A549 (cell line): ENCODE measurements around the gene POLR2L. TPM values are rescaled to one million over a fixed set of nuclear protein-coding genes. Genes with fewer than 3 reads are reported as not detected.

Experiments
- ATAC-seq, 2 experiments: fragments of 200-7000 bp in 1 of 2; fragments of >200 bp in 1 of 2; cut with Nextera tagmentation in 1 of 2; cut with Tn5 transposase in 1 of 2; 3 replicates each; pipeline versions ENCODE4 v1.8.0 to v1.9.1; 2018 to 2020; ENCODE audit warnings: mild to moderate bottlenecking in 1 of 2, moderate library complexity in 1 of 2
- CTCF ChIA-PET: fragments of 300-600 bp; sonication (Branson Sonifier 250); formaldehyde crosslinking; extraction: SDS; loops from one replicate; lab custom pipeline; 2021; ENCODE audit warnings: antibody characterized with exemption, inconsistent platforms; lab: Yijun Ruan, JAX
- POLR2A ChIA-PET: fragments of 350-600 bp; formaldehyde crosslinking; extraction: SDS; loops from one replicate; lab custom pipeline; 2021; ENCODE audit warnings: antibody characterized with exemption, inconsistent platforms; lab: Yijun Ruan, JAX
- DNase-seq, 2 experiments: peaks; one replicate each; pipeline versions ENCODE4 v3.0.0 to v3.0.0-alpha.2; 2011 to 2016; ENCODE audit warnings: low read depth in 1 of 2, low spot score in 1 of 2
- FAIRE-seq: peaks from 2 replicates; lab custom pipeline; 2011; peaks lifted over from hg19 to GRCh38; lab: Jason Lieb, UNC
- H3K27ac ChIP-seq, 2 experiments: fragments of >200 bp; sonication (Bioruptor Twin); formaldehyde crosslinking; 3 replicates each; pipeline ENCODE4 v1.5.1; 2016 to 2017
- H3K4me1 ChIP-seq: fragments of >200 bp; sonication (Bioruptor Twin); formaldehyde crosslinking; 3 replicates; pipeline ENCODE4 v1.6.1; 2016
- H3K4me2 ChIP-seq: fragments of >200 bp; sonication (Bioruptor Twin); formaldehyde crosslinking; 3 replicates; pipeline ENCODE4 v1.6.1; 2016
- H3K4me3 ChIP-seq: fragments of >200 bp; sonication (Bioruptor Twin); formaldehyde crosslinking; 3 replicates; pipeline ENCODE4 v1.5.1; 2016
- H3K9me3 ChIP-seq: fragments of >200 bp; sonication (Bioruptor Twin); formaldehyde crosslinking; 3 replicates; pipeline ENCODE4 v1.6.1; 2016
- BHLHE40 ChIP-seq: IDR thresholded peaks from 2 replicates; pipeline ENCODE4 v1.6.1; 2012; ENCODE audit warnings: low read depth, low read length, inconsistent platforms
- CBX2 ChIP-seq: fragments of 200-600 bp; sonication (generic); IDR thresholded peaks from 2 replicates; pipeline ENCODE4 v1.6.1; 2016; ENCODE audit warnings: low read depth, mild to moderate bottlenecking, borderline replicate concordance
- CEBPB ChIP-seq, 2 experiments: fragments of >200 bp in 1 of 2; sonication (Bioruptor Twin) in 1 of 2; formaldehyde crosslinking in 1 of 2; IDR thresholded peaks; 2 replicates each; pipeline ENCODE4 v1.6.1; 2012 to 2016
- FOSL2 ChIP-seq, 2 experiments: fragments of 450-650 bp in 1 of 2; fragments of >200 bp in 1 of 2; sonication (Bioruptor Twin) in 1 of 2; formaldehyde crosslinking; IDR thresholded peaks; 2 replicates each; pipeline versions ENCODE4 v1.5.0 to v1.6.1; 2016 to 2020; ENCODE audit warnings: mild to moderate bottlenecking in 1 of 2, moderate library complexity in 1 of 2
- FOXS1 ChIP-seq: fragments of 250-450 bp; sonication (Bioruptor Pico); IDR thresholded peaks from 2 replicates; pipeline ENCODE4 v1.5.0; 2020; ENCODE audit warnings: mild to moderate bottlenecking, moderate library complexity
- HDAC2 ChIP-seq: fragments of 200-600 bp; sonication (generic); IDR thresholded peaks from 2 replicates; pipeline ENCODE4 v1.6.1; 2016
- HEYL ChIP-seq: fragments of 250-450 bp; sonication (Bioruptor Pico); IDR thresholded peaks from 2 replicates; pipeline ENCODE4 v1.8.0; 2021; ENCODE audit warnings: mild to moderate bottlenecking, moderate library complexity
- HOXA7 ChIP-seq: fragments of 250-450 bp; sonication (Bioruptor Pico); IDR thresholded peaks from 2 replicates; pipeline ENCODE4 v1.5.0; 2020; ENCODE audit warnings: mild to moderate bottlenecking, moderate library complexity
- MAFK ChIP-seq: fragments of 450-650 bp; IDR thresholded peaks from 2 replicates; pipeline ENCODE4 v1.6.1; 2014; ENCODE audit not compliant: partially characterized antibody
- MAZ ChIP-seq: fragments of 150-350 bp; IDR thresholded peaks from 2 replicates; pipeline ENCODE4 v1.6.1; 2014; ENCODE audit warnings: antibody characterized with exemption, low read depth, low read length, borderline replicate concordance
- NPAS2 ChIP-seq: fragments of 250-450 bp; sonication (Bioruptor Pico); IDR thresholded peaks from 2 replicates; pipeline ENCODE4 v1.8.0; 2022; ENCODE audit warnings: mild to moderate bottlenecking, moderate library complexity, borderline replicate concordance
- PHF8 ChIP-seq: fragments of 200-600 bp; sonication (generic); IDR thresholded peaks from 2 replicates; pipeline ENCODE4 v1.6.1; 2016; ENCODE audit warnings: low read depth, mild to moderate bottlenecking, antibody characterized with exemption, moderate library complexity, borderline replicate concordance
- POLR2AphosphoS2 ChIP-seq: conservative IDR thresholded peaks from 2 replicates; pipeline ENCODE4 v1.6.1; 2012; ENCODE audit warnings: low read length, improper control_type of control experiment, inconsistent platforms
- RAD21 ChIP-seq, 2 experiments: fragments of >200 bp in 1 of 2; sonication (Bioruptor Twin) in 1 of 2; formaldehyde crosslinking in 1 of 2; IDR thresholded peaks in 1 of 2; conservative IDR thresholded peaks in 1 of 2; 2 replicates in 1 of 2; 3 replicates in 1 of 2; pipeline ENCODE4 v1.6.1; 2012 to 2018; ENCODE audit warnings: inconsistent platforms in 1 of 2
- RCOR1 ChIP-seq: fragments of 150-350 bp; IDR thresholded peaks from 2 replicates; pipeline ENCODE4 v1.6.1; 2014; ENCODE audit warnings: antibody characterized with exemption, low read length, low read depth
- RNF2 ChIP-seq: fragments of 200-600 bp; sonication (generic); IDR thresholded peaks from 2 replicates; pipeline ENCODE4 v1.6.1; 2016; ENCODE audit warnings: low read depth, mild to moderate bottlenecking, antibody characterized with exemption, moderate library complexity, borderline replicate concordance
- TFCP2L1 ChIP-seq: fragments of 250-450 bp; sonication (Bioruptor Pico); IDR thresholded peaks from 2 replicates; pipeline ENCODE4 v1.5.0; 2021; ENCODE audit warnings: mild to moderate bottlenecking
- WGBS: methylation state at CpG from one replicate; pipeline ENCODE4 v1.1.6; 2017; ENCODE audit errors: missing lambda C conversion rate; 5-methylcytosine and 5-hydroxymethylcytosine counted together
- polyA plus RNA-seq, 4 experiments: library from polyadenylated mRNA; depleted of rRNA in 3 of 4; stranded (reverse); fragments of >200 nt; fragmentation: RNase III in 1 of 4; extraction: RNeasy Plus Mini Kit Qiagen cat#74134 plus additional on column Dnase treatment in 1 of 4; gene quantifications; 2 replicates in 3 of 4; 3 replicates in 1 of 4; pipeline ENCODE4 v1.2.3, GENCODE V29; 2011 to 2017
- TF ChIP-seq, protein P1 (sequence below): fragments of 250-450 bp; sonication (Bioruptor Pico); IDR thresholded peaks from 2 replicates; pipeline ENCODE4 v1.5.0; 2020; ENCODE audit warnings: low read depth, mild to moderate bottlenecking, moderate library complexity
- TF ChIP-seq, protein P2 (sequence below): fragments of >200 bp; sonication (Bioruptor Twin); formaldehyde crosslinking; IDR thresholded peaks from 3 replicates; pipeline ENCODE4 v1.5.1; 2016
- TF ChIP-seq, protein P3 (sequence below): fragments of 200-600 bp; sonication (generic); IDR thresholded peaks from 2 replicates; pipeline ENCODE4 v1.6.1; 2016; ENCODE audit warnings: antibody characterized with exemption, mild to moderate bottlenecking, moderate library complexity
- TF ChIP-seq, protein P4 (sequence below): fragments of >200 bp; sonication (Bioruptor Twin); formaldehyde crosslinking; IDR thresholded peaks from 3 replicates; pipeline ENCODE4 v1.6.1; 2016
- TF ChIP-seq, protein P5 (sequence below): fragments of >200 bp; sonication (Bioruptor Twin); formaldehyde crosslinking; IDR thresholded peaks from 2 replicates; pipeline ENCODE4 v1.6.1; 2016

Gene POLR2L
- polyA plus RNA-seq, 2 of the 4 experiments (the other 2 are of a cell fraction): 140 to 773 TPM

DNA sequence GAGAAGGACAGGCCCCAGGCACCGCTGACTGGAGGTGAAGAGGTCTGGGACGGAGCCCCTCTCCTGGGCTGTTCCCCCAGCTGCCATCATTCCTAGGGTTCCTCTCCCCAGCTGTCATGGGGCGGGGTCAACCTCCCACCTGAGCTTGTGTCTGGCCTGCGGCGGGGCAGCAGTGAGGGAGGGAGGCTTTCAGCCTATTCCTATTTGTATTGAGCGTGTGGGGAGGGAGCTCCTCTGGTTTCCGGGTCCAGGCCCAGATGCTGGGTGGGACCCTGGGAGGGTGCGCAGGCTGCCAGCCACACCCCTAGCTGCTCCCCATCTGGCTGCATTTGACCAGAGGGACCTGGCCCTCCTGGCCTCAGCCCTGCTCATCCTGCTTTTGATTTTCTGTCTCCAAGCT, 14.1 kb upstream of the POLR2L start:
- Histone ChIP-seq H3K27ac (no peak overlapping the region), H3K9me3 (no peaks in the 10 kb centered on the region), H3K4me1 (peaks cover 40% of the 10 kb centered on the region), H3K4me2 (no peak overlapping the region), H3K4me3 (no peak overlapping the region)
- CTCF ChIA-PET: interaction anchor here (3.2 to 9.0 kb wide), 4 partner anchors 9 to 195 kb away, joined by 10 to 37 read pairs (median 23); no protein-coding TSS in a partner anchor
- FAIRE-seq (no peak), DNase-seq (no peak), ATAC-seq (no peak)
- POLR2A ChIA-PET: interaction anchor here (1.1 to 1.4 kb wide), 2 partner anchors 13 to 198 kb away, joined by 3 to 5 read pairs; partner anchors contain the start of gene TSPAN4
- 83% methylated on average over 7 of the region's 8 CpGs for WGBS
- TF ChIP-seq HOXA7 (CRISPR knock-in tag) (no peak), HDAC2 (no peak), PHF8 (no peak), MAFK (no peak), RCOR1 (no peak), RAD21 (conservative IDR thresholded peaks at IDR 0.05 in 1 of 2, IDR thresholded peaks at IDR 0.05 in 1 of 2) (no peak), NPAS2 (CRISPR knock-in tag) (no peak), FOXS1 (CRISPR knock-in tag) (no peak), CBX2 (no peak)
- TF ChIP-seq, protein P1, sequence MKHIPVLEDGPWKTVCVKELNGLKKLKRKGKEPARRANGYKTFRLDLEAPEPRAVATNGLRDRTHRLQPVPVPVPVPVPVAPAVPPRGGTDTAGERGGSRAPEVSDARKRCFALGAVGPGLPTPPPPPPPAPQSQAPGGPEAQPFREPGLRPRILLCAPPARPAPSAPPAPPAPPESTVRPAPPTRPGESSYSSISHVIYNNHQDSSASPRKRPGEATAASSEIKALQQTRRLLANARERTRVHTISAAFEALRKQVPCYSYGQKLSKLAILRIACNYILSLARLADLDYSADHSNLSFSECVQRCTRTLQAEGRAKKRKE (CRISPR knock-in tag): no peak
- TF ChIP-seq, all 56 proteins: peak for 0

DNA sequence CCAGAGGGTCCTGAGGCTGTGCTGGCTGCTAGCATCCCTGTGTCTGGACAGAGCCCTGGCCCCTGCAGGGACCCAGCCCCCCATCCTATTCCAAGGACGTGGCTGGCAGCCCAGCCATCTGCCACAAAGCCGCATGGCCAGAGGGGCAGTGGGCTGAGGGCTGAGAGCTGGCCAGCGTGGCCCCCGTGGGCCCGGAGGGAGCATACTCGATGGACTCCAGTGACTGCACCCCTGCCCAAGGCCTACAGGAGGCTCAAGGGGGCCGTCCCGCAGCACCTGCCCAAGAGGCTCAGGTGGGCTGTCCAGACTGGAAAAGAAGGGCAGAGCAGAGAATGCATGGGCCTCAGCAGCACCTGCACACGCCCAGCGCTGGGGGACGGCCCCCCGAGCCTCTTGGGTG, 13.5 kb upstream of the POLR2L start:
- DNase-seq (no peak), FAIRE-seq (no peak), ATAC-seq (no peak)
- ChIA-PET POLR2A (interaction anchor here (1.4 kb wide), 1 partner anchor 12 kb away, joined by 5 read pairs; the partner anchor contains the start of gene TSPAN4), CTCF (interaction anchor here (3.2 to 9.0 kb wide), 4 partner anchors 9 to 195 kb away, joined by 10 to 37 read pairs (median 23); no protein-coding TSS in a partner anchor)
- 89% methylated on average over 8 of the region's 12 CpGs for WGBS
- H3K4me2 ChIP-seq: no peak overlapping the region
- H3K4me3 ChIP-seq: no peak overlapping the region
- TF ChIP-seq, protein P2, sequence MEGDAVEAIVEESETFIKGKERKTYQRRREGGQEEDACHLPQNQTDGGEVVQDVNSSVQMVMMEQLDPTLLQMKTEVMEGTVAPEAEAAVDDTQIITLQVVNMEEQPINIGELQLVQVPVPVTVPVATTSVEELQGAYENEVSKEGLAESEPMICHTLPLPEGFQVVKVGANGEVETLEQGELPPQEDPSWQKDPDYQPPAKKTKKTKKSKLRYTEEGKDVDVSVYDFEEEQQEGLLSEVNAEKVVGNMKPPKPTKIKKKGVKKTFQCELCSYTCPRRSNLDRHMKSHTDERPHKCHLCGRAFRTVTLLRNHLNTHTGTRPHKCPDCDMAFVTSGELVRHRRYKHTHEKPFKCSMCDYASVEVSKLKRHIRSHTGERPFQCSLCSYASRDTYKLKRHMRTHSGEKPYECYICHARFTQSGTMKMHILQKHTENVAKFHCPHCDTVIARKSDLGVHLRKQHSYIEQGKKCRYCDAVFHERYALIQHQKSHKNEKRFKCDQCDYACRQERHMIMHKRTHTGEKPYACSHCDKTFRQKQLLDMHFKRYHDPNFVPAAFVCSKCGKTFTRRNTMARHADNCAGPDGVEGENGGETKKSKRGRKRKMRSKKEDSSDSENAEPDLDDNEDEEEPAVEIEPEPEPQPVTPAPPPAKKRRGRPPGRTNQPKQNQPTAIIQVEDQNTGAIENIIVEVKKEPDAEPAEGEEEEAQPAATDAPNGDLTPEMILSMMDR: no peak
- TF ChIP-seq HEYL (CRISPR knock-in tag): no peak
- TF ChIP-seq, protein P3, sequence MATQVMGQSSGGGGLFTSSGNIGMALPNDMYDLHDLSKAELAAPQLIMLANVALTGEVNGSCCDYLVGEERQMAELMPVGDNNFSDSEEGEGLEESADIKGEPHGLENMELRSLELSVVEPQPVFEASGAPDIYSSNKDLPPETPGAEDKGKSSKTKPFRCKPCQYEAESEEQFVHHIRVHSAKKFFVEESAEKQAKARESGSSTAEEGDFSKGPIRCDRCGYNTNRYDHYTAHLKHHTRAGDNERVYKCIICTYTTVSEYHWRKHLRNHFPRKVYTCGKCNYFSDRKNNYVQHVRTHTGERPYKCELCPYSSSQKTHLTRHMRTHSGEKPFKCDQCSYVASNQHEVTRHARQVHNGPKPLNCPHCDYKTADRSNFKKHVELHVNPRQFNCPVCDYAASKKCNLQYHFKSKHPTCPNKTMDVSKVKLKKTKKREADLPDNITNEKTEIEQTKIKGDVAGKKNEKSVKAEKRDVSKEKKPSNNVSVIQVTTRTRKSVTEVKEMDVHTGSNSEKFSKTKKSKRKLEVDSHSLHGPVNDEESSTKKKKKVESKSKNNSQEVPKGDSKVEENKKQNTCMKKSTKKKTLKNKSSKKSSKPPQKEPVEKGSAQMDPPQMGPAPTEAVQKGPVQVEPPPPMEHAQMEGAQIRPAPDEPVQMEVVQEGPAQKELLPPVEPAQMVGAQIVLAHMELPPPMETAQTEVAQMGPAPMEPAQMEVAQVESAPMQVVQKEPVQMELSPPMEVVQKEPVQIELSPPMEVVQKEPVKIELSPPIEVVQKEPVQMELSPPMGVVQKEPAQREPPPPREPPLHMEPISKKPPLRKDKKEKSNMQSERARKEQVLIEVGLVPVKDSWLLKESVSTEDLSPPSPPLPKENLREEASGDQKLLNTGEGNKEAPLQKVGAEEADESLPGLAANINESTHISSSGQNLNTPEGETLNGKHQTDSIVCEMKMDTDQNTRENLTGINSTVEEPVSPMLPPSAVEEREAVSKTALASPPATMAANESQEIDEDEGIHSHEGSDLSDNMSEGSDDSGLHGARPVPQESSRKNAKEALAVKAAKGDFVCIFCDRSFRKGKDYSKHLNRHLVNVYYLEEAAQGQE: no peak
- TF ChIP-seq, protein P4, sequence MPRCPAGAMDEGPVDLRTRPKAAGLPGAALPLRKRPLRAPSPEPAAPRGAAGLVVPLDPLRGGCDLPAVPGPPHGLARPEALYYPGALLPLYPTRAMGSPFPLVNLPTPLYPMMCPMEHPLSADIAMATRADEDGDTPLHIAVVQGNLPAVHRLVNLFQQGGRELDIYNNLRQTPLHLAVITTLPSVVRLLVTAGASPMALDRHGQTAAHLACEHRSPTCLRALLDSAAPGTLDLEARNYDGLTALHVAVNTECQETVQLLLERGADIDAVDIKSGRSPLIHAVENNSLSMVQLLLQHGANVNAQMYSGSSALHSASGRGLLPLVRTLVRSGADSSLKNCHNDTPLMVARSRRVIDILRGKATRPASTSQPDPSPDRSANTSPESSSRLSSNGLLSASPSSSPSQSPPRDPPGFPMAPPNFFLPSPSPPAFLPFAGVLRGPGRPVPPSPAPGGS: no peak
- no peak for TF ChIP-seq RNF2
- TF ChIP-seq, protein P5, sequence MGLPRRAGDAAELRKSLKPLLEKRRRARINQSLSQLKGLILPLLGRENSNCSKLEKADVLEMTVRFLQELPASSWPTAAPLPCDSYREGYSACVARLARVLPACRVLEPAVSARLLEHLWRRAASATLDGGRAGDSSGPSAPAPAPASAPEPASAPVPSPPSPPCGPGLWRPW: no peak
- TF ChIP-seq TFCP2L1: no peak
- no peak for TF ChIP-seq POLR2AphosphoS2
- TF ChIP-seq CBX2: no peak
- no peak for TF ChIP-seq MAFK
- no peak for TF ChIP-seq HDAC2
- TF ChIP-seq, protein P1 (CRISPR knock-in tag): no peak
- no peak for TF ChIP-seq BHLHE40
- TF ChIP-seq FOSL2 (IDR thresholded peaks at IDR 0.05): no peak
- TF ChIP-seq FOSL2 (CRISPR knock-in tag; IDR thresholded peaks at IDR 0.05): no peak
- no peak for TF ChIP-seq CEBPB (IDR thresholded peaks at IDR 0.05)
- no peak for TF ChIP-seq MAZ
- peaks cover 46% of the 10 kb centered on the region for H3K4me1 ChIP-seq
- H3K27ac ChIP-seq: no peak overlapping the region
- no peaks in the 10 kb centered on the region for H3K9me3 ChIP-seq
